ENCODE measurements around the gene ADGRL3. TPM values are rescaled to one million over a fixed set of nuclear protein-coding genes. Genes with fewer than 3 reads are reported as not detected.

The ADGRL3 gene
- total and polyA plus RNA-seq, 7 donors = under 0.01 to 11.9 (median 5.4) TPM

DNA sequence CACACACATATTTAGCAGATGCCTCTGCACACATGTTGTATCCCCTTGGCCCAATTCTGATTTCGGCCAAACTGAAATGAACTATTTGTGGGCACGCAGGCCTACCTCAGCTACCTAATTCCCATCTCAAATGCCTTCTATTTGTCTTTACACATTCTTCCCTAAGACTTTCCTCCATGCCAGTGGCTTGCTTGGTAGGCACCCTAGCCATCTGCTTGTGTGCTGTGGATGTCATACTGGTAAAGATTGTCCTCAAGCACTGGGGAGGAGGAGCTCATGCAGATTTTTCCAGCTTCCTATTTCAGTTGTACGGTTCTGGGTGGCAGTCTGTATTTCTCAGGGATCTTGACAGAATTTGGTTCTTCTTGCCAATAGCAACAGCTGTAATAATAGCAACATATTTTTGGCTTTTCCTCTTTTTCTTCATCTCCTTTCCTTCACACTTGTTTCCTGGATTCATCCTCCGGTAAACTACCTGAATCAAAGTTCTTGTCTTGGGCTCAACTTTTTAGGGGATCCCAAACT, 514.3 kb downstream of the ADGRL3 start:
- no peak overlapping the region for H3K4me3 ChIP-seq
- no peaks in the 10 kb centered on the region for H3K27me3 ChIP-seq
- TF ChIP-seq POLR2A (IDR thresholded peaks at IDR 0.05) (no peak), POLR2AphosphoS5 (IDR thresholded peaks at IDR 0.05) (no peak), EP300 (IDR thresholded peaks at IDR 0.05) (no peak)
- TF ChIP-seq, protein P1, sequence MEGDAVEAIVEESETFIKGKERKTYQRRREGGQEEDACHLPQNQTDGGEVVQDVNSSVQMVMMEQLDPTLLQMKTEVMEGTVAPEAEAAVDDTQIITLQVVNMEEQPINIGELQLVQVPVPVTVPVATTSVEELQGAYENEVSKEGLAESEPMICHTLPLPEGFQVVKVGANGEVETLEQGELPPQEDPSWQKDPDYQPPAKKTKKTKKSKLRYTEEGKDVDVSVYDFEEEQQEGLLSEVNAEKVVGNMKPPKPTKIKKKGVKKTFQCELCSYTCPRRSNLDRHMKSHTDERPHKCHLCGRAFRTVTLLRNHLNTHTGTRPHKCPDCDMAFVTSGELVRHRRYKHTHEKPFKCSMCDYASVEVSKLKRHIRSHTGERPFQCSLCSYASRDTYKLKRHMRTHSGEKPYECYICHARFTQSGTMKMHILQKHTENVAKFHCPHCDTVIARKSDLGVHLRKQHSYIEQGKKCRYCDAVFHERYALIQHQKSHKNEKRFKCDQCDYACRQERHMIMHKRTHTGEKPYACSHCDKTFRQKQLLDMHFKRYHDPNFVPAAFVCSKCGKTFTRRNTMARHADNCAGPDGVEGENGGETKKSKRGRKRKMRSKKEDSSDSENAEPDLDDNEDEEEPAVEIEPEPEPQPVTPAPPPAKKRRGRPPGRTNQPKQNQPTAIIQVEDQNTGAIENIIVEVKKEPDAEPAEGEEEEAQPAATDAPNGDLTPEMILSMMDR (IDR thresholded peaks at IDR 0.05) = no peak
- H3K9me3 ChIP-seq = no peaks in the 10 kb centered on the region
- no peak overlapping the region for H3K27ac ChIP-seq
- H3K4me1 ChIP-seq = no peaks in the 10 kb centered on the region
- intact Hi-C loops (cut with DNase I) = no loop called here
- H3K36me3 ChIP-seq = no peaks in the 10 kb centered on the region
- no peak for DNase-seq
- WGBS, 2 donors = 82 to 89% methylated on average over 4 of the region's 4 CpGs

DNA sequence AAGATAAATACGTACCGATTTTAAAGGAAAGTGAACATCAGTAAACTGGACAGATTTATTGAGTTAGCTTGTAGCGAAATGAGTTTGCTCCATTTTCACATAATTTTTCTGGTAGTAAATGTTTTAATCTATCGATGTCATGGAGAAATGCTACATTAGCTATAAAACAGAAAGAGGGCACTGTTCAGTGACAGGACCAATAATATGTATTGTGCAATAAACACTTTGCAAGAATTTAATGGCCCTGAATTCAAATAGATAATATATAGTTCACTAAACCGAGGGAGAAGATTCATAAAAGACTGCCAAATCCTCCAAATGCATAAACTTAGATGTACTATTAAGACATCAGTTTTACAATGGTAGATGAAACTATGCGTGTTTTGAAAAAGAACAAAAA, 516.3 kb downstream of the ADGRL3 start:
- H3K9me3 ChIP-seq = no peaks in the 10 kb centered on the region
- no peaks in the 10 kb centered on the region for H3K27me3 ChIP-seq
- 45 to 74% methylated on average over 6 of the region's 6 CpGs for WGBS, 2 donors
- no peak for TF ChIP-seq POLR2AphosphoS5 (IDR thresholded peaks at IDR 0.05)
- TF ChIP-seq EP300 (IDR thresholded peaks at IDR 0.05) = no peak
- H3K27ac ChIP-seq = no peak overlapping the region
- no peak overlapping the region for H3K4me3 ChIP-seq
- intact Hi-C loops (cut with DNase I) = no loop called here
- DNase-seq = no peak
- no peaks in the 10 kb centered on the region for H3K4me1 ChIP-seq
- no peaks in the 10 kb centered on the region for H3K36me3 ChIP-seq

DNA sequence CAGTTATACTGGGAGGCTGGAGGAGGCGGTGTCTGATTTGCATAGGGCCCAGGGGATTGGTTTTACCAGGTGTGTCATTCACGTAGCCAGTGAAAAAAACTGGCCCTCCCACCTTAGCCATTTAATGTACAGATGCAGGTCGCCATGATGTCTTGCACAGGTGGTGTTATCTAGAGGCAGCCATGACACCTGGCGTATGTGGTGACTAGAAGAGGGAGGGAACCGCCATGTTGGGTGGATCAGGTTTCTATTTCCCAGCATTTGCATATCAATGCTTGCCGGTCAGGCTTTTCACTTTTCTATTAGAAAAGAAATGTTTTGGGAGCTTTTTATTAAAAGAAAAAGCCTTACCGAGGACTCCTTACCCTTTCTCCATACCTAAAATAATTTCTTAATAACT, 523.4 kb downstream of the ADGRL3 start:
- 92 to 93% methylated on average over 7 of the region's 7 CpGs for WGBS, 2 donors
- no peak overlapping the region for H3K27ac ChIP-seq
- no peak overlapping the region for H3K4me3 ChIP-seq
- DNase-seq = no peak
- TF ChIP-seq POLR2AphosphoS5 (IDR thresholded peaks at IDR 0.05) (no peak), EP300 (IDR thresholded peaks at IDR 0.05) (no peak), POLR2A (IDR thresholded peaks at IDR 0.05) (no peak)
- TF ChIP-seq, protein P1 (IDR thresholded peaks at IDR 0.05) = no peak
- H3K36me3 ChIP-seq = no peaks in the 10 kb centered on the region
- no peaks in the 10 kb centered on the region for H3K4me1 ChIP-seq
- no peaks in the 10 kb centered on the region for H3K27me3 ChIP-seq
- intact Hi-C loops (cut with DNase I) = no loop called here
- no peaks in the 10 kb centered on the region for H3K9me3 ChIP-seq

- Histone ChIP-seq H3K9me3 (no peaks in the 10 kb centered on the region), H3K27ac (no peak overlapping the region), H3K4me3 (no peak overlapping the region), H3K4me1 (no peaks in the 10 kb centered on the region), H3K27me3 (no peaks in the 10 kb centered on the region), H3K36me3 (no peaks in the 10 kb centered on the region)
- TF ChIP-seq EP300 (IDR thresholded peaks at IDR 0.05) = no peak
- TF ChIP-seq POLR2A (IDR thresholded peaks at IDR 0.05) = no peak
- no peak for TF ChIP-seq POLR2AphosphoS5 (IDR thresholded peaks at IDR 0.05)
- TF ChIP-seq, protein P1 (IDR thresholded peaks at IDR 0.05) = no peak
- intact Hi-C loops (cut with DNase I) = no loop called here
- 29 to 43% methylated on average over 2 of the region's 2 CpGs for WGBS, 2 donors
- no peak for DNase-seq
Measured at GRCh38 chr4:61727286-61727685, 527.2 kb downstream of the ADGRL3 start.

- Histone ChIP-seq H3K4me1 (no peaks in the 10 kb centered on the region), H3K27ac (no peak overlapping the region), H3K4me3 (no peak overlapping the region), H3K9me3 (no peaks in the 10 kb centered on the region), H3K27me3 (no peaks in the 10 kb centered on the region), H3K36me3 (no peaks in the 10 kb centered on the region)
- 88 to 97% methylated on average over 2 of the region's 2 CpGs for WGBS, 2 donors
- no peak for DNase-seq
- intact Hi-C loops (cut with DNase I) = no loop called here
- no peak for TF ChIP-seq EP300 (IDR thresholded peaks at IDR 0.05)
- TF ChIP-seq, protein P1 (IDR thresholded peaks at IDR 0.05) = no peak
- TF ChIP-seq POLR2A (IDR thresholded peaks at IDR 0.05) = no peak
- TF ChIP-seq POLR2AphosphoS5 (IDR thresholded peaks at IDR 0.05) = no peak
Measured at GRCh38 chr4:61734409-61734808, 534.3 kb downstream of the ADGRL3 start.
